ENCODE data around the gene CCDC50.

CCDC50 gene

GRCh38 chr3:191388823-191389222 lies 59.6 kb downstream of the CCDC50 start:
- Histone ChIP-seq H3K4me1 (ENCODE audit: control insufficient read depth, low read length) (no peaks in the 10 kb centered on the region), H4K20me1 (ENCODE audit: control insufficient read depth, insufficient read depth, low read depth, low read length) (no peaks in the 10 kb centered on the region), H3F3A (ENCODE audit: control insufficient read depth, insufficient read depth) (no peaks in the 10 kb centered on the region), H3K79me2 (ENCODE audit: control insufficient read depth, low read length) (no peaks in the 10 kb centered on the region), H3K36me3 (ENCODE audit: control insufficient read depth, low read length) (peaks cover 10% of the 10 kb centered on the region), H3K4me3 (ENCODE audit: low read length) (no peak overlapping the region), H3K4me2 (ENCODE audit: low read length) (no peak overlapping the region), H3K9me2 (replicated peaks; ENCODE audit: control insufficient read depth, low read length) (no peaks in the 10 kb centered on the region), H3K27me3 (ENCODE audit: control insufficient read depth, low read length) (no peaks in the 10 kb centered on the region), H3K27ac (ENCODE audit: low read depth, low read length) (no peak overlapping the region), H3K9me3 (ENCODE audit: control insufficient read depth, insufficient read depth, low read length) (no peaks in the 10 kb centered on the region)
- no peak for TF ChIP-seq CTCF (IDR thresholded peaks at IDR 0.05; ENCODE audit: low read depth, low read length, poor library complexity, severe bottlenecking)
- no peak for TF ChIP-seq EZH2phosphoT487 (IDR thresholded peaks at IDR 0.05; ENCODE audit: borderline replicate concordance, low read length)

- Histone ChIP-seq H3K4me1 (ENCODE audit: control insufficient read depth, low read length) (no peaks in the 10 kb centered on the region), H3K9me3 (ENCODE audit: control insufficient read depth, insufficient read depth, low read length) (no peaks in the 10 kb centered on the region), H3K4me3 (ENCODE audit: low read length) (no peak overlapping the region), H3K9me2 (replicated peaks; ENCODE audit: control insufficient read depth, low read length) (no peaks in the 10 kb centered on the region), H3K4me2 (ENCODE audit: low read length) (no peak overlapping the region), H3F3A (ENCODE audit: control insufficient read depth, insufficient read depth) (no peaks in the 10 kb centered on the region), H3K36me3 (ENCODE audit: control insufficient read depth, low read length) (peaks cover 7% of the 10 kb centered on the region; the same call in 1 of the 2 replicates), H4K20me1 (ENCODE audit: control insufficient read depth, insufficient read depth, low read depth, low read length) (no peaks in the 10 kb centered on the region), H3K27ac (ENCODE audit: low read depth, low read length) (no peak overlapping the region), H3K27me3 (ENCODE audit: control insufficient read depth, low read length) (no peaks in the 10 kb centered on the region), H3K79me2 (ENCODE audit: control insufficient read depth, low read length) (no peaks in the 10 kb centered on the region)
- no peak for TF ChIP-seq CTCF (IDR thresholded peaks at IDR 0.05; ENCODE audit: low read depth, low read length, poor library complexity, severe bottlenecking)
- TF ChIP-seq EZH2phosphoT487 (IDR thresholded peaks at IDR 0.05; ENCODE audit: borderline replicate concordance, low read length) = no peak
Observed at GRCh38 chr3:191390580-191390979, 61.4 kb downstream of the CCDC50 start.

- Histone ChIP-seq H3K36me3 (ENCODE audit: control insufficient read depth, low read length) (peaks cover 7% of the 10 kb centered on the region; the same call in 1 of the 2 replicates), H3K79me2 (ENCODE audit: control insufficient read depth, low read length) (no peaks in the 10 kb centered on the region), H4K20me1 (ENCODE audit: control insufficient read depth, insufficient read depth, low read depth, low read length) (no peaks in the 10 kb centered on the region), H3K9me3 (ENCODE audit: control insufficient read depth, insufficient read depth, low read length) (no peaks in the 10 kb centered on the region), H3K4me1 (ENCODE audit: control insufficient read depth, low read length) (no peaks in the 10 kb centered on the region), H3K4me3 (ENCODE audit: low read length) (no peak overlapping the region), H3K9me2 (replicated peaks; ENCODE audit: control insufficient read depth, low read length) (no peaks in the 10 kb centered on the region), H3K27me3 (ENCODE audit: control insufficient read depth, low read length) (no peaks in the 10 kb centered on the region), H3K4me2 (ENCODE audit: low read length) (no peak overlapping the region), H3F3A (ENCODE audit: control insufficient read depth, insufficient read depth) (no peaks in the 10 kb centered on the region), H3K27ac (ENCODE audit: low read depth, low read length) (no peak overlapping the region)
- TF ChIP-seq CTCF (IDR thresholded peaks at IDR 0.05; ENCODE audit: low read depth, low read length, poor library complexity, severe bottlenecking) (no peak), EZH2phosphoT487 (IDR thresholded peaks at IDR 0.05; ENCODE audit: borderline replicate concordance, low read length) (no peak)
Observed at GRCh38 chr3:191391861-191392808, 62.9 kb downstream of the CCDC50 start.
